DMS53 (cell line): ENCODE measurements around the gene CD180.

Experiments used
- DNase-seq: peaks from one replicate; lab custom pipeline; 2025; lab: John Stamatoyannopoulos, UW

CD180 gene

DNA sequence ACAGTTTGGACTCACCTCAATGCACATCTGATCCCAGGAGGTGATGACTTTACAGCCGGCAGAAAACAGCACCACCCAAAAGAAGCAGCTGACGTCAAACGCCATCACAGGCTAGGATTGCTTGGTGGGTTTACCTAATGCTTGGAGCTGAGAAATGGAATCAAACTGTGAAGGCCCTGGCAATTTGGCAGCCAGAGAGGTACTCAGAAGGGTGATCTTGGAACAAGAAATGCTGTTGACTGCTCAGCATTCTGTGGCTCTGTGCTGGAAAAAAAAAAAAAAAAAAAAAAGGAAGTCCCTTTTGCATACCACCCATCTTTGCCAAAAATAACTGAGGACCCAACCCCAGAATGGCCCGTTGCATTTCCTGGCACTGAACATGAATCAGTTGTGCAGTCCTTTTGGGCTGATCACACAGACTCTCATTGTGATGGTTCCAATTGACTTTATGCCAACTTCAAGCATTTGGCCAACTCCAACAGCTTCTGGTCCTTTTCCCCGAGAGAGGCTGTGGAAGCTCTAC is at the start of gene CD180:
Gene CD180 (minus strand): TSS at position 263 of the 523 bp plus-strand sequence. CDS start 158 bp downstream, at position 105.
- no peak for DNase-seq

DNA sequence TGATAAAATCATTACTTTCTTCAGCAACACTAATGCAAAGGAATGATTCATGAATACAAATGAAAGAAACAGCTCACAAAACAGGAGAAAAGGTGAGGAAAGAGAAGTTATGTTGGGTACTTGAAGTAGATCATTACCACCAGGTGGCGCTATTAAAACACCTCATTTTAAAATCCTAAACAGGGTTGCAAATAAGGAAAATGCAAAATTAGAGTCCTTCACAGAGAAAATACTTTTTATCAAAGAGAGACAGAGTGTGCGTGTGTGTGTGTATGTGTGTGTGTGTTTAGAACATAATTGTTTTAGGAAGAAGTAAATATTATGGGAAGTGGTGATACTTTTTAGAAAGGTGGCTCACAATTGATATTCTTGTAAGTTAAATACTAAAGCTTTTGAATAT is 49.5 kb upstream of the CD180 start:
- DNase-seq = peak; percentile 82

DNA sequence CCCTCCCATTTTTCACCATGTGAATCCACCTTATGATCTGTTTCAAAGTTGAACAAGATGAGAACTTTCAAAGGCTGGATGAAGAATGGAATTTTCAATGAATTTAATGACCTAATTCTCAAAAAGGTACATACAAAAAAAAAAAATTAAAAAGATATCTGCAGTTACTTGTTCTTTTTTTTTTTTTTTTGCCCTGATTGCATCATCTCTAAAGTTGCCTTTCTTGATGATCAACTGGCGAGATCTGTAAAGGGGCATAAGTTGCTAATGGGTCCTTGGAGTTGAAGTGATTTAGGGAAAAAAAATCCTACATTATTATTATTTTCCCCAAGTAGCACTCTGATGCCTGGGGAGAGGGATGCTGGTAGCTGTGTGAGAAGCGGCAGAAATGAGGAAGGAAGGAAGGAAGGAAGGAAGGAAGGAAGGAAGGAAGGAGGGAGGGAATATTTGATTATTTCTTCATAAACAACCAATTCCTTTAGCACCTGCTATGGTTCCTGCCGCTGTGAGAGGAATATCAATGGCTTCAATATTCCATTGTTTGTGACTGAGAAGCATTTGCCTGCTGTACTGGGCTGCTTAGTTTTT is 48.8 kb upstream of the CD180 start:
- no peak for DNase-seq

- DNase-seq = peak; percentile 40
These were observed 47.8 kb upstream of the CD180 start for GRCh38 chr5:67244345-67244793.

DNA sequence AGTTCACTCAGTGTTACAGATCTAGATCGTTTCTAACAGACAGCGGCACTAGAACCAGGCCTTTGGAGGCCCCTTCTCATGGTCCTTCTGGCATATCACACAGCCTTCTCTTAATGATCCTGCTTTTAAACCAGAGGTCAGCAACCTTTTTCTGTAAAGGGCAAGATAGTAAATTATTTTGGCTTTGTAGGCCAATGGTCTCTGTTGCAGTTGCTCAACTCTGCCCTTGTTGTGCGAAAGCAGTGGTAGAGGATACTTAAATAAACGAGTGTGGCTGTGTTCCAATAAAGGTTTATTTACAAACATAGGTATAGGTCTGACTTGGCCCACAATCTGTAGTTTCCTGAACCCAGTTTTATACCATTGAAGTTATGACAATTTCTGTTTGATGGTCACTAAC is 47.3 kb upstream of the CD180 start:
- DNase-seq = no peak

DNA sequence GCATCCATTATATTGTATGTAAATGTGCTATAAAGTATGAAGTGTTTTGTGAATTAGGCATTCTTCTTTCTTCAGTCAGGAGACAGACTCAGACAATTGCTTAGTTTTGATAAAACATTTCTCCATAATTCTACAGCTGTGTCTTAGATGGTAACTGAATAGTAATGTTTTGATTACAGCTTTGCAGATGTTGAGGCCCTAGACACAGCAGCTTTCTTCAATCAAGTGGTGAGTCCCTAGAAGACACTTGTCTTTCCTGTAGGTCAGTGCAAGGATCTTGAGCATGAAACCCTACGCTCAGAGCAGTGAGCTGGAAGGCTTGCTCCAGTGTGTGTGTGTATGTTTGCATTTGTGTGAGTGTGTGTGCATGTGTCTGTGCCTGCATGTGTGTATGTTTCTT is 46.8 kb upstream of the CD180 start:
- no peak for DNase-seq

DNA sequence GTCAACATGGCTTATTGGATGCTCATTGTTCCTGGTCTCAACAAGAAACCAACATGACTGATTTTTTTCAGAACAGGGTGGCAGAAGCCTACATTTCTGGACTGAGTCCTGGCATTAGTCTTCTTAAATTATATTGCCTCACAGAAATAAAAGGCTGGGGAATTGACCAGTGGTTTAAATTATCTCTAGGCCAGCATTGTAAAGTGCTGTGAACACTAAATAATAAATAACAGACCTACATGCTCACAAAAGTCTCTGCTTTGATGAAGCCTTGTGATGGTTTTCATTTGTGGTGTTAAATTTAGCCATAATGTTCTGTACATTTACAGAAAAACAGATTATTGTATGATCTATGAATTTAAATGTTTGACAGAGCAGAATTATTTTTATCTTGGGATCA is 44.7 kb upstream of the CD180 start:
- DNase-seq = no peak

- DNase-seq = no peak
These were observed 44.2 kb upstream of the CD180 start for GRCh38 chr5:67240846-67241245.

DNA sequence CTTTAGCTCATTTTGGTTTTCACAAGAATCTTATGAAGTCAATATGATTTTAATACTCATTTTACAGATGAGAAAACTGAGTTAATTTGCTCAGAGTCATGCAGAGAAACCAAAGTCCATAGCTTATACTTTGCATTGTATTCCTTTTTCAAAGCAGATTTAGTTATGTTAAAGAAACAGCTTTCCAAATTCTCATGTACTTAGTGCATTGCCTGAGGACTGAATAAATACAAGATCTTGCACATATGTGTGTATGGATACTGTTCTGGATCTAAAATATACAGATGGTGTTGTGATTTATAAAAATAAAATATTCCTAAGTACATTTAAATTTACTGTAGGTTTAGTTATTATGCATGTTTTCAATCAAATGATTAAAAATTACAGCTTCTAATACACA is 43.5 kb upstream of the CD180 start:
- DNase-seq = no peak

DNA sequence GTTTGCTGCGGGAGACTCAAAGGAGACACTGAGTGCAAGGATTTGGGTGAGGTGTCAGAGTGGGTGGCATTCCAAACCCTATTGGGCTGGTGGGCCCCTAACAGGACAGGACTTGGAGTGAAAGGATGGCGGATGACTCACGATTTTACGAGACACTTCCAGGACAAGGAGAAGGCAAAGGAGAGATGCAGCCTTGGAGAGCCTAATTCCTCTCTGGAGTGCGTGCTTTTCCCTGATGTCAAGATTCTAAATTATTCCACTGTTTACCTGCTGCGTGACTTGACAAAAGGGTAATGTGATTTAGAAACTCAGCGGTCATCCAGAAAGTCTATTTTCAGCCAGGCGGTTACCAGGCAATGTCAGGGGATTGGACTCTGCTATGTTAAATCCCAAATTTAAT is 41.6 kb upstream of the CD180 start:
- no peak for DNase-seq

- no peak for DNase-seq
These were observed 39.0 kb upstream of the CD180 start for GRCh38 chr5:67235399-67236110.

GRCh38 chr5:67234671-67235176 is 38.1 kb upstream of the CD180 start:
- DNase-seq = peak; percentile 14

DNA sequence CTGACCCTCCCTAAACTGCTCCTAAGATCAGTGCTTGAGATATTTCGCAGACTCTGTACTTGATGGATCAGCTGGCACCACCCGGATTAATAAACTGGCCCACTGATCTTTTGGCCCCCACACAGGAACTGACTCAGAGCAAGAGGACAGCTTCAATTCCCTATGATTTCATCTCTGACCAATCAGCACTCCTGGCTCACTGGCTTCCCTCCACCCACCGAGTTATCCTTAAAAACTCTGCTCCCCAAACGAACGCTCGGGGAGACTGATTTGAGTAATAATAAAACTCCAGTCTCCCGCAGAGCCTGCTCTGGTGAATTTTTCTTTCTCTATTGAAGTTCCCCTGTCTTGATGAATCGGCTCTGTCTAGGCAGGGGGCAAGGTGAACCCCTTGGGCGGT is 36.5 kb upstream of the CD180 start:
- DNase-seq = no peak

- no peak for DNase-seq
These were observed 26.6 kb upstream of the CD180 start for GRCh38 chr5:67223211-67223610.

- DNase-seq = no peak
These were observed 25.8 kb upstream of the CD180 start for GRCh38 chr5:67222243-67223025.

- no peak for DNase-seq
These were observed 25.1 kb upstream of the CD180 start for GRCh38 chr5:67221487-67222242.

GRCh38 chr5:67216564-67216963 is 20.0 kb upstream of the CD180 start:
- no peak for DNase-seq

DNA sequence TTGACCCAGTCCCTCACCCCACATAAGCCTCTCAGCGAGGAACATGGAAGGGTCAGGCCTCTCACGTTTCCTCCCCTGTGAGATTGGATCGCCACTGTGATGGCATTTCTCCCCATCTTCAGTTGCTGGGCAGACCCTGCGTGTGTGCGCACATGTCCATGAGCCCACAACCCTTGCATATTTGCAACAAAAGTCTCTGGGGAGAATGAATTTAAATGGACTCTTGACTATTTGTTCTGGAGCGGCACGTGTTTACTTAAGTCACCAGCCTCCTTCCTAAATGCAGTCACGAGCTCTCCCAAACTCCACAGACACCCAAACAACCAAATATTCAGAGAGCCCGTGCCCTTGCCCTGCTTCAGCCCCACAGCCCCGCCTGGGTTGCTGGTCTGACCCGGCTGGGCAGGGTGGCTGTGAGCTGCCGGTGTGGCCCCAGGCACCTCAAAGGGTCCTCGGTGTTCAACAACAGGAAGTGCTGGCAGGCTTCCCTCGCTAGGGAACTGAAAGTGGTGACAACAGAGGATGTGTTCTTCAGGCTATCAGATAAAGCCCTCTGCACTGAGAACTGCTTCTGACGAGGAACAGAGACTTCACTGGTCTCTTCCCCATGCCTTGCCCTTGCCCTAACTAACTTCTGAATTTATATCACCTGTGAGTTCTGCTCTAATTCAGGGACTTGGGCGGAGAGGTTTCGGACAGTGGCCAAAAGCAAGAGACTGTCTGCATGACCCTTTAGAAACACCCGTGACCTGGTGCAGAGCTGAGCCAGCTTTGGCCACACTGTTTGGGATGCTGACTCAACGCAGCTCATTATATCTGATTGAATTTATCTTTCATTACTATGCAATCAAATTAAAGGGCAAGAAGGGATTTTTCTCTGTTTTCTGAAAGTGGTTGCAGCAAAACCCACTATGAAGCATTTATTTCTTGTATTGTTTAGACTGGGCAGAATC is 19.2 kb upstream of the CD180 start:
- DNase-seq = peak; percentile 83

- peak; percentile 74 for DNase-seq
These were observed 18.3 kb upstream of the CD180 start for GRCh38 chr5:67214707-67215447.

GRCh38 chr5:67214036-67214435 is 17.4 kb upstream of the CD180 start:
- DNase-seq = no peak
